Measurements from ENCODE around the gene DTX3L.

- TF ChIP-seq CTCF (IDR thresholded peaks at IDR 0.05; ENCODE audit: poor library complexity) (no peak), EZH2 (IDR thresholded peaks at IDR 0.05; ENCODE audit: borderline replicate concordance) (no peak), EZH2phosphoT487 (IDR thresholded peaks at IDR 0.05; ENCODE audit: low read depth, severe bottlenecking, unreplicated experiment) (no peak)
These were observed 23.4 kb downstream of the DTX3L start for GRCh38 chr3:122587572-122587971.

Data from hepatocyte (in vitro differentiated cells).